SKM-1 (cell line): Measurements from ENCODE around the gene CDH12.
"Not testable (repeated sequence)": the region's sequence is repeated elsewhere in the genome, so short reads cannot be mapped to it uniquely, and the experiment has no call there.

Experiments used
- DNase-seq: peaks from one replicate; lab custom pipeline; 2025; ENCODE audit not compliant: unreplicated experiment; lab: John Stamatoyannopoulos, UW

Gene CDH12

GRCh38 chr5:22051881-22052280 lies 801.3 kb downstream of the CDH12 start:
- no peak for DNase-seq

GRCh38 chr5:22050931-22051330 lies 802.2 kb downstream of the CDH12 start:
- DNase-seq = no peak

GRCh38 chr5:22044229-22044628 lies 808.9 kb downstream of the CDH12 start:
- no peak for DNase-seq

- DNase-seq = no peak
Observed at GRCh38 chr5:22036061-22036460, 817.1 kb downstream of the CDH12 start.

DNA sequence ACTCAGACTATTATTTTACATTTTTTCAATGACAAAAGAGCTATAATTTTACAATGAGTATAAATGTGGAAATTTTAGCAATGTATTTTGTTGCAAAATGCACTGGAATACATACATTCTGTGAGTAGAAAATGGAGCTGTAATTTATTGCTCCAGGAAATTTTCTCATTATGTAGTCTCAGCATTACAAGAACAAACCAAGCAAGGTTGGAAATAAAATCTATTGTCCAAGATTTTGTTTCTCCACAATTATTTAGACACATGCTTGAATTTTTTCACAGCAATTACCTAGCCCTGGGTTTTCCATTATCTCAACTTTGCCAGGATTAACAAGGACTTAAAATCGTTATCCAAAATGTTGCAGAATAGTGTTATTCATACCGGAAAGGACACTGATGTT lies 820.1 kb downstream of the CDH12 start:
- no peak for DNase-seq

DNA sequence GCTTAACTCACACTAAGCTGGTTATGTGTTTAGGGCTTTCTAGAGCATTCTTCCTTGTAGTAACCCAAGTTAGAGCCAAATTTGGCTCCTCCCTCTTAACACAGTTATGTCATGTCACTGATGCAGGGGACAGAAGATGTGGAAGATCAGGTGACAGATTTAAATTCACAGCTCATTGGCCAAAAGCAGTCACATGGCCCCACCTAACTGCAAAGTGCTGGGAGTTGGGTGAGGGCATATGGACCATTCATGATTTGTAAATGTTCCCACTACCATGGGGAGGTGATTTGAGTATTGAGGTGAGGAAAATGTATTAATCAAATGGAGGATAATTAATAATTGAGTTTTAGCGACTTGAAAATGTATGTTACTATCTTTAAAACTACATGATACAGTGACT lies 829.4 kb downstream of the CDH12 start:
- no peak for DNase-seq

DNA sequence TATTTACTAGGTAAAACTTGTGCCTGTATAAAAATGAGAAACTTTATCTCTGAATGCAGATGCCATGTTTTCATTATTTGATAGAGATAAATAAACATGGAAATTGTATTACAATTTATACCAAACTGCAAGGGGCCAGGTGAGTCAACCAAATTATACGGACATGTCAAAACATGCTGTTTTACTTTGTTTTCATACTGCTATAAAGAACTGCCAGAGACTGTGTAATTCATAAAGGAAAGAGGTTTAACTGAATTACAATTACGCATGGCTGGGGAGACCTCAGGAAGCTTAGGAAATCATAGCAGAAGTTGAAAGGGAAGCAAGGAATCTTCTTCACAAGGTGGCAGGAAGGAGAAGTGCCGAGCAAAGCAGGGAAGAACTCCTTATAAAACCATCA lies 840.3 kb downstream of the CDH12 start:
- DNase-seq = not testable (repeated sequence)

GRCh38 chr5:22010808-22011207 lies 842.3 kb downstream of the CDH12 start:
- not testable (repeated sequence) for DNase-seq

DNA sequence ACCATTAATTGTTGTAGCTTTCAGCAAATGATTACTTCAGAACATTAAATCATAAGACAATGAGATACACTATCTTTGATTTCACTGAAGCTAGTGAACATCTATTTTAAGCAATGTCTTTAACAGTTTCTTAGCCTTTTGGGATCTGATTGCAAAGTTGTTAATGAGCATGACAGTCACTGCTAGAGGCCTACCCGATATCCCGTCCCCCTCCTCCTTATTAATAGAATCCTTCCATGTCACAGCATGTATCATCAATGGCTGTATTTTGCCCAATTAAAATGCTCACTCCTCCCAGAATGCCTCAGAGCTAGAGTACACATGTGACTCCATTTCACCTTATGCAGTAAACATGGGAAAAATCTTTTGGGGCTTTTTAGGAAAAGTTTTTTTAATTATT lies 852.0 kb downstream of the CDH12 start:
- DNase-seq = not testable (repeated sequence)

GRCh38 chr5:21985799-21986198 lies 867.3 kb downstream of the CDH12 start:
- DNase-seq = not testable (repeated sequence)

DNA sequence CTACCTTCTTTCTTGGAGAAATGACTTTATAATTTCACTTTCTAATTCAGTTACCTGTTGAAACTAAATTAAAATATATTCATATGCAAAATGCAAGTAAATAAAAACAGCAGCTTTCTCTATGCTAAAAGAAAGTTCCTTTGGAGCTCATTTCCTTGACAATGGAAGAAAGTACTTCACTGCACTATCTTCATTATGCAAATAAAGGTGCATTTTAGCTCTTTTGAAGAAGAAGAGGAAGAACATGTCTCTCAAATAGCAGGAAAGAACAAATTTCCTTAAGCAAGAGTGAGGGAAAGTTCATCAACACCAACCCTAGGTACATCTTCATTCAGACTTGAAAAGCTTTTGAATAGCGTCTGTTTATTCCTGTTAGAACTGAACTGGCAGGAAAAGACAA lies 901.6 kb downstream of the CDH12 start:
- DNase-seq = not testable (repeated sequence)

DNA sequence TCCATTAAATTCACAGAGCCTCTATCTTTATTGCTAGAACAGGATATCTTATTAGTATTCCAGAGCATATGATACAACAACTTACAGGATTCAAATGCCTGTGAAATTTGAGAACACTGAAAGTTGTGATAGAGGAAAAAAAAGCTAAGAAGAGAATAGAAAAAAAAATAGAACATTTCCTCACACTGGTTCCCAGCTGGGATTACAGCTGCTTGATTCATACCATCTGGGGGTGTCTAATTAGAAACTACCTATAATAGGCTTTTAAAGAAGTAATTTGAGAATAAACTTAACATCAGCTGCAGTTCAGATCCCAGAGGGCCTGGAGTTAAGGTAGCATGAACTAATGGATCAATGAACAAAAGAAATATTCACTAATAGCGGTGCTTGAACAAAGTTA lies 922.0 kb downstream of the CDH12 start:
- DNase-seq = no peak

- peak; percentile 62 for DNase-seq
Observed at GRCh38 chr5:21919414-21920022, 933.6 kb downstream of the CDH12 start.

DNA sequence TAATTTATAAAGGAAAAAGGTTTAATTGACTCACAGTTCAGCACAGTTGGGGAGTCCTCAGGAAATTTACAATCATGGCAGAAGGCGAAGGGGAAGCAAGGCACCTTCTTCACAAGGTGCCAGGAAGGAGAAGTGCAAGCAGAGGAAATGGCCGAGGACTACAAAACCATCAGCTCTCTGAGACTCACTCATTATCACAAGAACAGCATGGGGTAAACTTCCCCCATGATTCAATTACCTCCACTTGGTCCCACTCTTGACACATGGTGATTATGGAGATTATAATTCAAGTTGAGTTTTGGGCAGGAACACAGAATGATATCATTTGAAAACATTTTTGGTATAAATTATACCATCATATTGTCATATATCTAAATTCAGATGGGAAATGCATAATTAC lies 934.7 kb downstream of the CDH12 start:
- no peak for DNase-seq

GRCh38 chr5:21910731-21911130 lies 942.4 kb downstream of the CDH12 start:
- DNase-seq = no peak

DNA sequence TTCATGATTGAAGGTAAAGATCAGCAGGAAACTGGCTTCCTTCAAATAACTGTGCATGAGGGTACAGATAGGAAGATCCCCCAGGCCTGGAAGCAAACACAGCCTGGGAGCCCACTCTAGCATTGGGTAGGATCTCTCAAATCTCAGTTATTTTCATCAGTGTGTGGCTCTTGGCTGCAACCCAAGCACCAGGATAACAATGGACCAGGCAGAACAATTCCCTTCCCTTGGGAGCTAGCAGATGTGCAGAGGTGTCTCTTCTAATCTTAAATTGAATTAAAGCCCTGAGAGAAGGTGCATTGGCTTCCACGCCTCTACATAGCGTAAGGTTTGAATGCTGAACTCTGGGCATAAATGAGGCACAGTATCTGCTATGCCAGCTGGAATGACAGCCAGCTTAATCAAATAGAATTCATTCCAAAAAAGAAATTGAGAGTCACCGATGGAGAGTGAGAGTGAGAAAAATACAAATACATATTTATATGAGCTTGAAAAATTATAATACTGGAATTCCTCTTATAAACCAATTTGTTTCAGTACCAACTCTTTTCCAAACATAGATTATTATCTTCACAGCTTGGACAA lies 957.3 kb downstream of the CDH12 start:
- DNase-seq = no peak

- DNase-seq = no peak
Observed at GRCh38 chr5:21893161-21893560, 960.0 kb downstream of the CDH12 start.

- DNase-seq = no peak
Observed at GRCh38 chr5:21889581-21889980, 963.6 kb downstream of the CDH12 start.

DNA sequence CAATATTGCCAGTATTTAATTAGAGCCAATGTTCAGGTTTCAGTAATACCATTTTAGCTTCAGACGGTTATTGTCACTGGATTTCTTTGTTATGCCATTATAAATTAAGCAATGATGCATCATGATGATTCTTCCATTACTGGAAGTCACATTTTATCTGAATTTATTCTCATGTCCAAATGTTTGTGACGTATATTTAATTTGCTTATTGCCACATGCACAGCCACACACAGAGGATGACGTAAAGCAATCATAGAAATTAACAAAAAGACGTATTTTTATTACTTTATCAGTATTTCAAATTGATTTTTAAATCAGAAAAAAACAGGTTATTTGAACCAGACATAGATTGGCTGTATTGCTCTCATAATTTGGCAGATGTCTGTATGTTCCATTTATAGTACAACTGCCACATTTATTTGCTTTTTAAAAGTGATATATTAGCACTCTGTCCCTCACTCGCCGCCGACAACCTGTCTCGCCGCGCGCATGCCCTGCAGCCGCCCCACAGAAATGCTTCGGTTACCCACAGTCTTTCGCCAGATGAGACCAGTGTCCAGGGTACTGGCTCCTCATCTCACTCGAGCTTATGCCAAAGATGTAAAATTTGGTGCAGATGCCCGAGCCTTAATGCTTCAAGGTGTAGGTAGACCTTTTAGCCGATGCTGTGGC lies 970.9 kb downstream of the CDH12 start:
- no peak for DNase-seq

DNA sequence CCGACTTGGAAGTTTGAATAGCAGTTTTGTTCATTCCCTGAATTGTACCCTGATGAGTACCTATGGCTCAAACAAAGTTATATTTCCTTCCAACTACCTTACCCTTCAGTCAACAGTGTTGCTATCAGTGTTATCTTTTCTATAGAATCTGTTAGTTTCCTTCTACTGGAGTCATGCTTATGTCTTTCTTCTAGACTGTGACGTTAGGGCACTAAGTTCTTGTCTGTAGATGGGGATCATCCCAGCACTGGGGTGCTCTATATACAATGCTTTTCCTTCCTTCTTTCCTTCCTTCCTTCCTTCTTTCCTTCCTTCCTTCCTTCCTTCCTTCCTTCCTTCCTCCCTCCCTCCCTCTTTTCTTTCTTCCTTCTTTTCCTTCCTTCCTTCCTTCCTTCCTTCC lies 973.0 kb downstream of the CDH12 start:
- no peak for DNase-seq

DNA sequence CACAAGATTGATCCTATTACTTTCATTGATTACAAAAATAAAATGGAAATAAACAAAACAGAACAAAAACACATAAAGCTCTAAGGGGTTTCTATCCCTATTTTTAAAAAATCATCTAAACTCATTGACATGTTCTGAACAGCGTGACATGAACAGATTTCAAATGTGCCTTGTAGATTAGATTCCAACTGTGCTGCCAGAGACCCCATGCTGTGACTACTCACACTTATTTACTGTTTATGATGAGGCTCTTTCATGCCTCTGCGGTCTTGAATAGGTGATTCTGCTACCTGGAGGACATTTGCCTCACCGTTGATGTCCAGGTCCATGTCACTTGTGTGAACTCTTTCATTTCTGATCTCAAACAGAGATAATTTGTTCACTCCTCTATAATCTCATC lies 990.2 kb downstream of the CDH12 start:
- DNase-seq = no peak

DNA sequence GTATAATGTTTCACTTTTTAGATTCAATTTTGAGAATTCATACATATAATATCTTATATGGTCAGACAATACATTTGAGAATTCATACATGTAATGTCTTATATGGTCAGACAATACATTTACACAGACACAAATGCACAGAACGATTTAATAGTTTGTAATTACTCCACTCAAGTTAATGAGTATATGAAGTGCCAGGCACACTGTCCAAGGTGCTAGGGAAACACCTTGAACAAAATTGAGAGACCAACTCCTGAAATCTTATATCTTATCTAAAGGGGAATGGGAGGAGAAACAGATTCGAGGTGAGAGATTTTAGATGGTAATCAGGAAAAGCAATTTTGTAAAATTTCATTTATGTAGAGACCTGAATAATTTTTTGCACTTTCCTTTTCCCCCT lies 994.7 kb downstream of the CDH12 start:
- DNase-seq = no peak

DNA sequence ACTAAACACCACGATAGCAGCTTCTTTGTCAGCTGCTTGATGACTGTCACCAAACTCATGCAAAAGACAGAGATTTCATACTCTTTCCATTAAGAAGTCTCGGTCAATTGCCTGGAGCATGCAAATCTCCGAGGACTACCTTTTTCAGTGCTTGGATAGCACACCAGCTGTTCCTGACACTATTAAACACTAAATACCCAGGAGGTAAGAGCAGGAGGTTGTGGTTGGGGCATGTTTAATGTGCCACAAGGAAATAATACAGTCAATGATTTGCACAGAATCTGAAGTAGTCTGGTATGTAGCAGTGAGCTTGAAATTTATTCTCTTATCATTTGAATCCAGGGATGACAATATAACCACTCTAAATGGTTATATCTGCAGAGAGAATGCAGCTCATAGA lies 996.2 kb downstream of the CDH12 start:
- no peak for DNase-seq
